ENCODE measurements around the gene OR2V2. TPM values are rescaled to one million over a fixed set of nuclear protein-coding genes. Genes with fewer than 3 reads are reported as not detected.

The OR2V2 gene
- polyA plus RNA-seq, 2 of the 4 experiments (the other 2 are of a cell fraction): not detected

GRCh38 chr5:181193656-181194055 lies 46.3 kb downstream of the OR2V2 start:
- H3K27ac ChIP-seq: no peak overlapping the region
- FAIRE-seq (no peak), DNase-seq (ENCODE audit: low read depth in 1 of 2, low spot score in 1 of 2) (no peak), ATAC-seq (no peak)
- no peaks in the 10 kb centered on the region for H3K9me3 ChIP-seq
- ChIA-PET POLR2A (interaction anchor here (6.2 to 6.4 kb wide), 2 partner anchors 12 to 29 kb away, joined by 48 to 159 read pairs; partner anchors contain the start of genes TRIM41 and TRIM7), CTCF (interaction anchor here (0.6 to 4.5 kb wide), 7 partner anchors 8 to 27 kb away, joined by 3 to 36 read pairs (median 4); partner anchors contain the start of gene TRIM7)
- no peak for TF ChIP-seq SMC3 (IDR thresholded peaks at IDR 0.05)
- 97% methylated on average over 2 of the region's 2 CpGs for WGBS (ENCODE audit: missing lambda C conversion rate)
- H3K4me3 ChIP-seq: no peak overlapping the region
- H3K4me1 ChIP-seq: peaks cover 20% of the 10 kb centered on the region
- H3K4me2 ChIP-seq: no peak overlapping the region

GRCh38 chr5:181194489-181195248 lies 47.3 kb downstream of the OR2V2 start:
- Histone ChIP-seq H3K4me1 (peaks cover 20% of the 10 kb centered on the region), H3K27ac (no peak overlapping the region), H3K9me3 (no peaks in the 10 kb centered on the region), H3K4me2 (no peak overlapping the region), H3K4me3 (no peak overlapping the region)
- POLR2A ChIA-PET: no interaction called here
- CTCF ChIA-PET: interaction anchor here (0.6 to 4.5 kb wide), 4 partner anchors 10 to 13 kb away, joined by 3 to 36 read pairs (median 5); partner anchors contain the start of gene TRIM7
- WGBS (ENCODE audit: missing lambda C conversion rate): 90% methylated on average over 21 of the region's 21 CpGs
- TF ChIP-seq HOXA7 (CRISPR knock-in tag; IDR thresholded peaks at IDR 0.05): no peak
- TF ChIP-seq MAFK (IDR thresholded peaks at IDR 0.05; ENCODE audit: partially characterized antibody): no peak
- no peak for TF ChIP-seq EHF (CRISPR knock-in tag; IDR thresholded peaks at IDR 0.05)
- no peak for TF ChIP-seq REST (IDR thresholded peaks at IDR 0.05)
- TF ChIP-seq ESRRA (IDR thresholded peaks at IDR 0.05; ENCODE audit: borderline replicate concordance, low read length): no peak
- TF ChIP-seq CHD4 (IDR thresholded peaks at IDR 0.05; ENCODE audit: borderline replicate concordance): no peak
- TF ChIP-seq RARB (CRISPR knock-in tag; IDR thresholded peaks at IDR 0.05): no peak
- TF ChIP-seq EP300 (IDR thresholded peaks at IDR 0.05): no peak
- no peak for TF ChIP-seq USF2 (IDR thresholded peaks at IDR 0.05)
- TF ChIP-seq MAZ (IDR thresholded peaks at IDR 0.05; ENCODE audit: borderline replicate concordance, low read depth, low read length): no peak
- no peak for TF ChIP-seq PBX3 (IDR thresholded peaks at IDR 0.05)
- TF ChIP-seq TFCP2L1 (CRISPR knock-in tag; IDR thresholded peaks at IDR 0.05): no peak
- TF ChIP-seq HOXB13 (CRISPR knock-in tag; IDR thresholded peaks at IDR 0.05; ENCODE audit: low read depth): no peak
- DNase-seq (ENCODE audit: low read depth in 1 of 2, low spot score in 1 of 2) (no peak), ATAC-seq (no peak), FAIRE-seq (no peak)

- no peak overlapping the region for H3K4me3 ChIP-seq
- no peak overlapping the region for H3K4me2 ChIP-seq
- H3K27ac ChIP-seq: no peak overlapping the region
- DNase-seq (ENCODE audit: low read depth in 1 of 2, low spot score in 1 of 2) (no peak), ATAC-seq (no peak), FAIRE-seq (no peak)
- CTCF ChIA-PET: interaction anchor here (1.5 to 4.5 kb wide), 3 partner anchors 9 to 12 kb away, joined by 4 to 36 read pairs (median 6); partner anchors contain the start of gene TRIM7
- POLR2A ChIA-PET: no interaction called here
- TF ChIP-seq NFE2L2 (conservative IDR thresholded peaks at IDR 0.05; ENCODE audit: low read length): no peak
- TF ChIP-seq HOXB13 (CRISPR knock-in tag; IDR thresholded peaks at IDR 0.05; ENCODE audit: low read depth): no peak
- no peak for TF ChIP-seq USF2 (IDR thresholded peaks at IDR 0.05)
- TF ChIP-seq JUNB (IDR thresholded peaks at IDR 0.05): no peak
- no peak for TF ChIP-seq MAZ (IDR thresholded peaks at IDR 0.05; ENCODE audit: borderline replicate concordance, low read depth, low read length)
- TF ChIP-seq NR3C1 (IDR thresholded peaks at IDR 0.05): no peak
- TF ChIP-seq POLR2AphosphoS2 (conservative IDR thresholded peaks at IDR 0.05; ENCODE audit: low read length): no peak
- no peak for TF ChIP-seq MAFK (IDR thresholded peaks at IDR 0.05; ENCODE audit: partially characterized antibody)
- no peak for TF ChIP-seq E2F6 (IDR thresholded peaks at IDR 0.05; ENCODE audit: borderline replicate concordance, low read depth)
- H3K4me1 ChIP-seq: peaks cover 20% of the 10 kb centered on the region
- WGBS (ENCODE audit: missing lambda C conversion rate): 97% methylated on average over 35 of the region's 45 CpGs
- no peaks in the 10 kb centered on the region for H3K9me3 ChIP-seq
Measured at GRCh38 chr5:181195249-181195761, 47.9 kb downstream of the OR2V2 start.
